Measurements from ENCODE around the gene VTCN1.

DNA sequence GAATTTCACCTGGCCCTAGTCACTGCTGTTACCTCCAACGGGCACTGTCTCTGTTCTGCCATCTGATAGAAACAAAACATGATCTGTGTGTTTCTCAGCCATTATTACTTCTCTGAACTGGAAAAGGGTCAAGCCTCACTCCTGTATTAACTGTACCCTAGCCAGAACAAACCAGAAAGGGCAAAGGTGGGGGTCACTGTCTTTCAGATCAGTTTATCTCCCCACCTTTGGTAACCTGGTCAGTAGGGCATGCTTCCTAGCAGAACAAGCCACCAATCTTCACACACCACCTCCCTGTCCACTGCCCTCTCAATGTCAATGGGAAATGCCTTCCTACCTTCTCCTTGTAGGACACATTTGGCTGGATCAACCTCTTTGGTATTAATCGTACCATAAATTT lies 93.0 kb downstream of the VTCN1 start:
- no peak for TF ChIP-seq POLR2AphosphoS5 (IDR thresholded peaks at IDR 0.05; ENCODE audit: low read depth, low read length)
- no peak for TF ChIP-seq POLR2A (IDR thresholded peaks at IDR 0.05; ENCODE audit: low read depth, low read length)
- TF ChIP-seq SPI1 (IDR thresholded peaks at IDR 0.05; ENCODE audit: low read depth, low read length), result no peak
- no peak for TF ChIP-seq PAX5 (IDR thresholded peaks at IDR 0.05; ENCODE audit: insufficient read depth, low read length, severe bottlenecking)
- TF ChIP-seq TAF1 (IDR thresholded peaks at IDR 0.05; ENCODE audit: low read depth, low read length), result no peak
